Ammon's horn (tissue), 1 donor: Measurements from ENCODE around the gene OR14A16.

Experiments
- DNase-seq: peaks from one replicate; pipeline ENCODE4 v3.0.0-alpha.2; 2016; ENCODE audit warnings: low spot score

Gene OR14A16, protein sequence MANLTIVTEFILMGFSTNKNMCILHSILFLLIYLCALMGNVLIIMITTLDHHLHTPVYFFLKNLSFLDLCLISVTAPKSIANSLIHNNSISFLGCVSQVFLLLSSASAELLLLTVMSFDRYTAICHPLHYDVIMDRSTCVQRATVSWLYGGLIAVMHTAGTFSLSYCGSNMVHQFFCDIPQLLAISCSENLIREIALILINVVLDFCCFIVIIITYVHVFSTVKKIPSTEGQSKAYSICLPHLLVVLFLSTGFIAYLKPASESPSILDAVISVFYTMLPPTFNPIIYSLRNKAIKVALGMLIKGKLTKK

GRCh38 chr1:247824023-247824422 lies at the start of gene OR14A16:
Gene OR14A16, minus strand, starts transcription at chr1:247824119. Its CDS starts 8,390 bp downstream, at chr1:247815729.
- no peak for DNase-seq

DNA sequence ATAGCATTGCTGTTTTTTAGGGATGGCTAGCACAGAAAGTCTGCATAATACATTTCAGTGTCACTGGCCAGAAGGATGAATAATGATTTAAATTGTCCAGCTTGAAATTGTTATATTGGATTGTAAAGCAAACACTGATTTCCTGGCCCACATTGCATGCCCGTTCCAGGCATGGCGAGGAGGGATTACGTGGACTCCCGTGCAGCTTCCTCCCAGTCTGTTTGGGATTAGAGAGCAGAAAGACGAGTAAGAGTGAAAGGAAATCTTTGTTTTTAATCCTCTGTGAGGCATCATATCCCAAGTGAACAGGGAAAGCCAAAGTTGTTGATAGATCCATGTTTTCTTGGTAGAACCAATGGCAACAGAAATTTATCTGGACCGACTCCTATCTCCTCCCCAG lies 41.5 kb upstream of the OR14A16 start:
- no peak for DNase-seq

DNA sequence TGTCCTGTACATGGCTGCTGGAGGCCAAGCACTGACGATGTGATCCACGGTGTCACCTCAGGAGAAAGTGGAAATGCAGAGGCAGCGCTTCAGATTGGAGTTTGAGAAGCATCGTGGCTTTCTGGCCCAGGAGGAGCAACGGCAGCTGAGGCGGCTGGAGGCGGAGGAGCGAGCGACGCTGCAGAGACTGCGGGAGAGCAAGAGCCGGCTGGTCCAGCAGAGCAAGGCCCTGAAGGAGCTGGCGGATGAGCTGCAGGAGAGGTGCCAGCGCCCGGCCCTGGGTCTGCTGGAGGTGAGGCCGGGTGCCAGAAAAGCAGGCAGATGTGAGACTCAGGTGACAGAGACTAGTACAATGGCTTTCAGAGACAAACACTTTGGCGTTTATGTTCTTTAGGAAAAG lies 40.7 kb upstream of the OR14A16 start:
- no peak for DNase-seq

DNA sequence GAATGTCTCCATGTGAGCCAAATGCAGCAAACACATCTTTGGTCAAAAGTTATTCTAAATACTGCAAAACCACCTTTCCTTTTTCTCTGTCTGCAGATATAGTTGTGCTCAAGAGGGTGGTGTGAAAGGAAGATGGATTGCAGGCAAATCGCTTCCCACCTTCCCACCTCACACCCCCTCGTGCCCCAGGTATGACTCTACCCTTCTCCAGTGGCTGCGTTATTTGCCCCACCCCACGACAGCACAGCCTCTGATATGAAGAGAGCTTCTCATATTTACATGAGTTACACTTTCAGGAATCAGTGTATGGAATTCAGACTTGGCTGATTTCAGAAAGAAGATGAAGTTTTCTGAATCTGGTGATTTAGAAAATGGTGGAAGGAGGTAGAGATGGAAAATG lies 38.8 kb upstream of the OR14A16 start:
- DNase-seq, result no peak

DNA sequence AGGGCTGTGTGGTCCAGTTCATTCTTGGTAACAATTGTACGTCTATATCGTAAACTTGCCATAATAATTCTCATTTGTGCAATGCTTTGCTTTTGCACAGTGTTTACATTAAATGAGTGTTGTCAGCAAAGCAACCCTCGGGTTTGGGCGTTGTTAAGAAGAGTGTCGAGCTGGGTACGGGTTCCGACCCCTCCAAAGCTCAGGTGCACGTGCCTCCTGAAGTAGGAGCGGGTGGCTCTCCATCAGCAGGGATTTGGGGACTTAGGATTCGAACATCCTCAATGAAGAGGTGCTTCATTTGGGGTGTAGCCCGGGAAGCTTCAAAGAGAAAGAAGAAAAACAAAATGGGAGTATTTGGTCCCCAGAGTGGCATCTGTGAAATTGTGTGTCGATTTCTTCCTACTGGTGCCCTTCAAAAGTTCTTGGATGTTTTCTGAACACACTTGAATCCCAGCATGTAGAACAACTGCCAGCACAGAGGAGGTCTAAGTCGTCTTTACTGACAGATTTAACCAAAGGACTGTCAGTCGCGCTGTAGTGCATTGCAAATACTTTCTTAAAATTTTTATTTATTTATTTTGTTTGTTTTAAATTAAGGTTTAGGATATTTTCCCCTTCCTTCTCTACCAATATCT lies 34.2 kb upstream of the OR14A16 start:
- DNase-seq, result no peak

DNA sequence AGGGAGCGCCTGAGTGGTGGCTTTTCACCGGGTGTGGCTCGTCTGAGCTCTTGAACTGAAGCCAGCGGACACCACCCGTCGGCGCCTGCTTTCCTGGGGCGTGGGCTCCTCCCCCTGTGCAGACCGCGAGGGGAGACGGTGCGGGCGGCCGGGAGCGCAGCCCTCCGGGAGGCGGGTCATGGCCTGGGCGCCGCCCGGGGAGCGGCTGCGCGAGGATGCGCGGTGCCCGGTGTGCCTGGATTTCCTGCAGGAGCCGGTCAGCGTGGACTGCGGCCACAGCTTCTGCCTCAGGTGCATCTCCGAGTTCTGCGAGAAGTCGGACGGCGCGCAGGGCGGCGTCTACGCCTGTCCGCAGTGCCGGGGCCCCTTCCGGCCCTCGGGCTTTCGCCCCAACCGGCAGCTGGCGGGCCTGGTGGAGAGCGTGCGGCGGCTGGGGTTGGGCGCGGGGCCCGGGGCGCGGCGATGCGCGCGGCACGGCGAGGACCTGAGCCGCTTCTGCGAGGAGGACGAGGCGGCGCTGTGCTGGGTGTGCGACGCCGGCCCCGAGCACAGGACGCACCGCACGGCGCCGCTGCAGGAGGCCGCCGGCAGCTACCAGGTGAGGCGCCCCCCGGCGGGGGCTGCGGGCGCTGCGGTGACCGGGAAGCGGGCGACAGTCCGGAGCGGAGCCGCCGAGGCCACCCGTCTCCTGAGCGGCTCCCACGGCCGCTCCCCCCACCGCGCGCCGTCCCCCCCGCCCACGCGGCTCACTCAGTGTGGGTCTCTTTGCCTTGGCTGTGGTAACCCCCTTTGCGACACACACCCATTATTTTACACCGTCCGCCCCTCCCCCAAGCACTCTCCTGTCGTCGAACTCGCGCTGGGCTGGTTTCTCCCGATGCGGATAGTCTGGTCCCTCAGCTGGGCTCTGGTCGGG lies 33.4 kb upstream of the OR14A16 start, which contains the start of gene TRIM58:
TSS of gene TRIM58 (plus strand) at position 119 of the 916 bp plus-strand sequence. CDS start at position 179, 60 bp downstream.
- DNase-seq, result no peak

DNA sequence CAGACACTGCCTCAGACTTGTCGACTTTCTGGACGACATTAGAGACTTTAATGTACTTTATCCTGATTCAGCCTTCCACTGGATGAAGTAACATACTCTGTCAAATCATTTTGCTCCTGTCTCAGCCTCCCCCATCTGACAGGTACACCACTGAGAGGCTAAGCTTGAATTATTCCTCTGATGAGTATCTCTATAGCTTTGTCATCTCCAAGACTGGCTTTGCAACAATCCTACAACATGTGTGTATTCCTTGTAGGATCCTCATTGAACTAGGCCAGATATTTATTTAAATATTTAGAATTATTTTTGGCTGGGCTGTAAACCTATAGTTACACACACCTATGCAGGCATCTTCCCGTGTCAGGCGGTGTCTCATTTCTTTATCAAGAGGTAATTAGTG lies 32.0 kb upstream of the OR14A16 start:
- no peak for DNase-seq

GRCh38 chr1:247854899-247855545 lies 31.1 kb upstream of the OR14A16 start:
- no peak for DNase-seq

- no peak for DNase-seq
Observed at GRCh38 chr1:247849616-247850015, 25.7 kb upstream of the OR14A16 start.

GRCh38 chr1:247848346-247848745 lies 24.4 kb upstream of the OR14A16 start:
- no peak for DNase-seq

GRCh38 chr1:247845693-247846017 lies 21.7 kb upstream of the OR14A16 start:
- DNase-seq, result no peak

DNA sequence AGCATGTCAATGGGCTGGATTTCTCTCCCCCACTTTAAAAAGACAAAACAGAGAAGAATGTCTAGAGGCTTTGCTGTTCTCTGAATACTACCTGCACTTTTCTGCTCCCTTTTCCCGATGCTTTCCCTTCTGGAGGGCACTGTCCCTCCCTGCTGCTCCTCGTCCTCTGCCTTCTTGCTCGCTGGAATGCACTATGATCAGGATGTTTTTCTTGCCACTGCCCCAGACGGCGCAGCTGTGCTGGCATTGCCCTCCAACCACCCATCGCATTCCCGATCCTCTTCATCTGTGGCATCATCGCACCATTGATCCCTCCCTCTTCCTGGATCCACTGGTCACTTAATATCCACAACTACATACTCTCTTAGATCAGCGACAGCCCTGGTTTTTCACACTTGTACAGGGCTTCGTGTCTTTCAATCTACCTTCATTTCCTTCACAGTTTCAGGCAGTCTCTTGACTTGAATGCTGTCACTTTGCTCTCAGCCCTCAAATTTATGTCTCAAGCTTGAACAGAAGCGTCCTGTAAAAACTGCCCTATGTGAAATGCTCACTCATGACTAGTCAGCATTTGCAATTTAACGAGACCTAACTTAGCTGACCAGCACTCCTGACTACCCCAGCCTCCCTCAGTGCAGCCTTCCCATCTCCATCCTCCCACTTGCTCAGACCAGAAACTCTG lies 21.2 kb upstream of the OR14A16 start:
- DNase-seq, result no peak

DNA sequence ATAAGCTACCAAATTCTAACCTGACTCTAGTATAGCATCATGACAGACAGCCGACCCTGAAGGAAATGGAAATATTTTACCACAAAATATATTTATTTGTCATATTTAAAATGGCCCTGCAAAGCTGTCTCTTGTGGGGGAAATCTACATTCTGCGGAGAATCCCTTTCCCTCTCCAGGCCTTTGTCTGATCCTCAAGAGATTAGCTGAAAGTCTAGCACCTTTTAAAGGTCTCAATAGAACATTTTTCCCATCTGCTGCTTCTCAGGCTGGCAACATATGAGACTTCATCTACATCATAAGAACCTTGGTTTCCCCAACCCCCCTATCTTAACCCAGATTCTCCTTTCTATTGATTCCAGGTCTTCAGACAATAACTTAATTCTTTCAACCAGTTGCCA lies 19.5 kb upstream of the OR14A16 start:
- DNase-seq, result no peak

DNA sequence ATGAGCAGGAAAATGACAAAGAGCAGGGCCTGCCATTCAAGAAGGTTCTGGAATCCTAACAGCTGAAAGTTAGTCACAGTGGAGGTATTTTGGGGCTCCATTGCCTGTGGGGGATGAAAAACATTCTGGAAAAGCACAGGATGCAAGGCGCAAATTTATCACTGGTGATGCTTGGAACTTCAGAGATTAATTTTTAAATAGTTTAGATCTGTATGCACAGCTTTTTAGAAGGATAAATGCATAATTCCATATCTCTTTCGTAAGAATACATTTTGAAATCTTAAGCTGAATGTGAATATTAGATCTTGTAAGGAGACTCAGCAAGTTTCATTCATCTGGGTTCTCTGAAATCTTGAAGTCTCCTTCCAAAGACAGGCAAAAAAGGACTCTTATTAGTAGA lies 17.9 kb upstream of the OR14A16 start, which contains the start of gene OR11L1:
TSS of gene OR11L1 (minus strand) at position 101 of the 400 bp plus-strand sequence. CDS start at position 101, 0 bp downstream.
- no peak for DNase-seq

DNA sequence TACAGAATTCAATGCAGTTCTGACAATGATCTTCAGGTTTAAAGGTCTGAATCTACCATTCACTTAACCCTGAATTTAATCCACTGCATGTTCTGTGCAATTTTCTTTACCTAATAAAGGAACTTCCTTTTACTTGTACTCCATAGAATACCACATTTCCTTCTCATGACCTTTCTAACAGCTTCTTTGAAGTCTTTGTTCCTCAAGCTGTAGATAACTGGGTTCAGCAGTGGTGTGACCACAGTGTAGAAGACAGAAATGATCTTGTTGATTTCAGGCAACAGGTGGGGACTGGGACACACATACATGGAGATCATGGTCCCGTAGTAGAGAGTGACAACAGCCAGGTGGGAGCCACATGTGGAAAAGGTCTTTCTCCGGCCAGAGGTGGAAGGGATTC lies 16.9 kb upstream of the OR14A16 start:
- no peak for DNase-seq

DNA sequence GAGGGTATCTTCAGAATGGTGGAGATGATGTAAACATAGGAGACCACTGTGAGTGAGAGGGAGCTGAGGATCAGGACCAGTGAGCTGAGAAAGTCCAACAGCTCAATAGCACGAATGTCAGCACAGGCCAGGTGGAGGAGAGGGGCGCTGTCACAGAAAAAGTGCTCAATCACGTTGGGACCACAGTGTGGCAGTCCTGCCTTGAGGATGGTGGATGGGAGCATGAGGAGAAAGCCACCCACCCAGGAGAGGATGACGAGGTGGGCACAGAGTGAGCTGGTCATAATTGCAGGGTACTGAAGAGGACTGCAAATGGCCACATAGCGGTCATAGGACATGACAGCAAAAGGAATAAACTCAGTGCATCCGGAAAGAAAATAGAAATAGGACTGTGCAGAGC lies 9.7 kb upstream of the OR14A16 start:
- DNase-seq, result no peak

GRCh38 chr1:247829656-247830055 lies 5.7 kb upstream of the OR14A16 start:
- no peak for DNase-seq

- no peak for DNase-seq
Observed at GRCh38 chr1:247825362-247825761, 1.4 kb upstream of the OR14A16 start.

- DNase-seq, result no peak
Observed at GRCh38 chr1:247822060-247822459, 1.9 kb downstream of the OR14A16 start.

- DNase-seq, result no peak
Observed at GRCh38 chr1:247812637-247813036, 11.3 kb downstream of the OR14A16 start.

DNA sequence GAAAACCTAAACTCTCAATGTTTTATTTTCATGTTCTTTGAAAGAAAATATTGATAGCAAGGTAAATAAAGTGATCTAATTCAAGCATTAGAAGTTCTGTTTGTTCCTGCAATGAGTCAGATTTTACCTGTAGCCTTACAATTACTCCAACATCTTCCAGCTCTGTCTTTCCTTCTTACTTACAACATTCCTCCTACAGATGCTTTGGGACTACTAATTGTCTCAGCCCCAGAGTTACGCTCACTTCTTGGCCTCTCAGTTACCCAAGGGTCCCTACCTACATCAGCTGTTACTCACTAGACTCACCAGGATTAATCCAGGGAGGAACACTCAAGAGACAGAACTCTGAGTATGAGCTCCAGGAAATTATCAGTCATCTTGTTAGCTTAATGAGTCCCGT lies 26.4 kb downstream of the OR14A16 start:
- no peak for DNase-seq

- DNase-seq, result no peak
Observed at GRCh38 chr1:247769603-247770002, 54.3 kb downstream of the OR14A16 start.
